GM19452 (cell line): Measurements from ENCODE around the gene WNK2.
"Not testable (repeated sequence)": the region's sequence is repeated elsewhere in the genome, so short reads cannot be mapped to it uniquely, and the experiment has no call there.

Source experiments
- ATAC-seq: cut with Tn5 transposase; IDR thresholded peaks from one replicate; pipeline ENCODE4 v1.9.1; 2021; ENCODE audit not compliant: unreplicated experiment

The WNK2 gene

GRCh38 chr9:93233033-93233432 is 49.1 kb downstream of the WNK2 start:
- no peak for ATAC-seq

- no peak for ATAC-seq
These were observed 50.7 kb downstream of the WNK2 start for GRCh38 chr9:93234600-93234999.

DNA sequence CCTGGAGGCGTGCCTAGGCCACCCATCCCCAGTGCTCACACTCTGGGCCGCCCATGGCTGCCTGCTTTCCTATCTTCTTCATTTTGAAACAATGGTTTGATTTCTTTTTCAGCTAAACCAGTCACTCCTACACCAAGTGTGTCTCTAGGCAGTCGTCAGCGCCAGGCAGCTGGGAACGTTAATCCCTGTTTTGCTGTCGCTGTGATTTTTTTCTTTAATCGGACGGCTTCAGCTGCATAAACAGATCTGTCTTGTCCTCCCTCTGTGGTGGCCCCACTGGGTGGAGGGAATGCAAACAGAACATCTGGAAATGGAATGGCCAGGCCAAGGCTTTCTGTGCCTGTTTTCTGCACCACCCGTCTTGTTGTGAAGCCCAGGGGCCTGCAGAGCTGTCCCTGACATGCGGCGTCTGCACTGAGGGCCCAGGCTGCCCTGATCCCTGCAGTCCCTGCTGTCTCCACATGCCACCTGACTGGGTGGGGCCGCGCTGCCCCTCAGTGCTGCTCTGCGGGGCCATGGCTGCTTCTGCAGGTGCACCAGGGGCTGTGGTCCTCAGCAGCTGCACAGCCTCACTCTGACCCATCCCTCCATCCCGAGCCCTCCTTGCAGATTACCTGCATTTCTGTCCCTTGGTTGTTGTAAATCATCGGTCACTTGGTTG is 51.5 kb downstream of the WNK2 start:
- ATAC-seq, result no peak

GRCh38 chr9:93236541-93237206 is 52.7 kb downstream of the WNK2 start:
- ATAC-seq, result no peak

- ATAC-seq, result no peak
These were observed 53.6 kb downstream of the WNK2 start for GRCh38 chr9:93237540-93237939.

- ATAC-seq, result no peak
These were observed 55.3 kb downstream of the WNK2 start for GRCh38 chr9:93238953-93239925.

GRCh38 chr9:93240891-93241334 is 57.0 kb downstream of the WNK2 start:
- no peak for ATAC-seq

DNA sequence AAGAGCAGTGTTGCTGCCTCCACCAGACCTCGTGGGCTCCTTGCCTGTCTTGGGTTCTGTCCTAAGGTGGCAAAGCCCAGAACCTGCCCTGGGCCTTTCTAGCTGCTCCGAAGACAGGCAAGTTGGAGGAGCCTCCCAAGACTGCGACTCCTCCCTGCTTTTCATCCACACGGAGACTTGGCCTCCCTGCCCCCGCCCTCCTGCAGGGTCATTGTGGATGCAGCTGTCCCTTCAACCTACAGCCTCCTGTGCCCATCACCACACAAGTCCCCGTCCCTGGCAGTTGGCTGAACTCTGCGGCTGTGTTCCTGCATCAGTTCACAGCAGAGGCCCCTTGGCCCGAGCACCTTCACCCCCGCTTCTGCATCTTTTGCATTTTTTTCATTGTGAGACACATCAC is 59.2 kb downstream of the WNK2 start:
- ATAC-seq, result no peak

- ATAC-seq, result no peak
These were observed 60.2 kb downstream of the WNK2 start for GRCh38 chr9:93244101-93244500.

- ATAC-seq, result no peak
These were observed 60.8 kb downstream of the WNK2 start for GRCh38 chr9:93244510-93245436.

GRCh38 chr9:93245437-93245970 is 61.6 kb downstream of the WNK2 start:
- ATAC-seq, result no peak

GRCh38 chr9:93246111-93246510 is 62.2 kb downstream of the WNK2 start:
- ATAC-seq, result no peak

GRCh38 chr9:93246526-93246925 is 62.6 kb downstream of the WNK2 start:
- no peak for ATAC-seq

DNA sequence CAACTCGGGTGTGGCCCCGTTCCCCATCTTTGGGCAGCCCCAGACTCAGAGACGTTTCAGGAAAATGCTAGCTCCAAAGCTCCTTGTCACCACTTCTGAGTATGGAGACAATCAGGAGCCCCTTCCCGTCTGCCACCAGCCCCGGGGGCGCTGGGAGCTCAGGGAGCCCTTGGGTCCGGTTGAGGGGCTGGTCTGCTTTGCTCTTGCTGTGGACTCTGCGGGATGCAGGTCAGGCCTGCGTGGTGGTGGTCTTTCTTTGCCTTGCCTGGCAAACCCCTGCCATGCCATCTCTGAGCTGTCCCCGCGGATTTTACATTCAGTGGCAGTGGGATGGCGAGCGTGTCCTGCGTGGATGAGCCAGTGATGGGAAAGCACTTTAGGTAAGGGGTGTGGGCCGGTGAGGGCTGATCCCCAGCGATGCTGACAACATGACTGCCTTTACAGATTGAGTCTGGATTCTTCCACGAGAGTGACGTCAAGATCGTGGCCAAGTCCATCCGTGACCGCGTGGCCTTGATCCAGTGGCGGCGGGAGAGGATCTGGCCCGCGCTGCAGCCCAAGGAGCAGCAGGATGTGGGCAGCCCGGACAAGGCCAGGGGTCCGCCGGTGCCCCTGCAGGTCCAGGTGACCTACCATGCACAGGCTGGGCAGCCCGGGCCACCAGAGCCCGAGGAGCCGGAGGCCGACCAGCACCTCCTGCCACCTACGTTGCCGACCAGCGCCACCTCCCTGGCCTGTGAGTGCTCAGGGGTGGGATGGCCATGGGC is 63.3 kb downstream of the WNK2 start:
- no peak for ATAC-seq

DNA sequence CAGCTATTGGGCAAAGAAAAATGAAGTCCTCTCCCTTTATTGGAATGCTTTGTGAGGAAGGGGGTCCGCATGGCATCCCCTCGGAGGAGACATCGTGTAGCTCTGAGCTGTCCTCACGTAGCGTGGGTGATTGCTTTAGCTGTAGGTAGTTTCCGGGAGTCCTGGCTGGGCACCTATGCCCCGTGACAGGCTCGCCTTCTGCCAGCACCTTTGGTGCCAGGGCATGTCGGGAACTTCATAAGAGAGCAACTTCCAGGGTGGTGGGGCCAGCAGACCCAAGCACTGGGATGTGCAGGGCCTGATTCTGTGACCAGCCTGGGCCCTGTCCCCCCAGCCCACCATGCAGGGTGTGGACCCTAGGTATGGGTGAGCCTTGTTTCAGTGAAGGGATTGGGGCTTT is 64.0 kb downstream of the WNK2 start:
- ATAC-seq, result no peak

GRCh38 chr9:93248386-93249040 is 64.6 kb downstream of the WNK2 start:
- no peak for ATAC-seq

DNA sequence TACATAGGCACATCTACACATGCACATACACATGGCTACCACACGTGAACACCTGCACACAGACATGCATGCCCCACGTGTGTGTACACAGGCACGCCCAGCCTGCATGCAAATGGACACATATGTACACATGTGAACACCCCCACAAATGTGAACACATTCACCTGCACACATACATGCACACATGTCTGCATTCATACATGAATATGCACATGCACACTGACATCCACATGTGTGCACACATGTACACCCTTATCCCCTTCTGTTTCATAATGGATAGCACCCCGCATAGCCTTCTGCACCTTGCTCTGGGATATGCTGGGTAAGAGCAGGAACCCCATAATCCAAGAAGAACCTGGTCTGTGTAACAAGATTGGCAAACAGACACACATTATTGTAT is 66.2 kb downstream of the WNK2 start:
- no peak for ATAC-seq

DNA sequence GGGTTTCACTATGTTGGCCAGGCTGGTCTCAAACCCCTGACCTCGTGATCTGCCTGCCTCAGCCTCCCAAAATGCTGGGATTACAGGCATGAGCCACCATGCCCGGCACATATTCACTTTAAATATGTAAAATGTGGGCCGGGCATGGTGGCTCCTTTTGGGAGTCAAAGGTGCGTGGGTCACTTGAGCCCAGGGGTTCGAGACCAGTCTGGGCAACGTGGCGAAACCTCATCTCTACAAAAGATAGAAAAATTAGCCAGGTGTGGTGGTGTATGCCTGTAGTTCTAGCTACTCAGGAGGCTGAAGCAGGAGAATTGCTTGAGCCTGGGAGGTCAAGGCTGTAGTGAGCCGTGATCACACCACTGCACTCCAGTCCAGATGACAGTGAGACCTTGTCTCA is 67.4 kb downstream of the WNK2 start:
- not testable (repeated sequence) for ATAC-seq
